NOMO-1 (cell line): Measurements from ENCODE around the gene TSACC.
A peak's percentile ranks its signal among the peaks of the same experiment; 100 is the strongest.

Source experiments
- DNase-seq, 2 experiments: peaks; one replicate each; lab custom pipeline; 2025; ENCODE audit not compliant: unreplicated experiment in 2 of 2; lab: John Stamatoyannopoulos, UW

The TSACC gene

GRCh38 chr1:156372876-156373275 is 34.5 kb downstream of the TSACC start:
- DNase-seq: no peak

- no peak for DNase-seq
These were observed 35.2 kb downstream of the TSACC start for GRCh38 chr1:156373546-156373945.

- DNase-seq: peak; percentile 20 to 78
These were observed 37.8 kb downstream of the TSACC start for GRCh38 chr1:156376146-156376545.

GRCh38 chr1:156376958-156377919 is 38.9 kb downstream of the TSACC start:
- DNase-seq: peak in 1 of 2 experiments; percentile 15

GRCh38 chr1:156378557-156378956 is 40.2 kb downstream of the TSACC start:
- DNase-seq: no peak

DNA sequence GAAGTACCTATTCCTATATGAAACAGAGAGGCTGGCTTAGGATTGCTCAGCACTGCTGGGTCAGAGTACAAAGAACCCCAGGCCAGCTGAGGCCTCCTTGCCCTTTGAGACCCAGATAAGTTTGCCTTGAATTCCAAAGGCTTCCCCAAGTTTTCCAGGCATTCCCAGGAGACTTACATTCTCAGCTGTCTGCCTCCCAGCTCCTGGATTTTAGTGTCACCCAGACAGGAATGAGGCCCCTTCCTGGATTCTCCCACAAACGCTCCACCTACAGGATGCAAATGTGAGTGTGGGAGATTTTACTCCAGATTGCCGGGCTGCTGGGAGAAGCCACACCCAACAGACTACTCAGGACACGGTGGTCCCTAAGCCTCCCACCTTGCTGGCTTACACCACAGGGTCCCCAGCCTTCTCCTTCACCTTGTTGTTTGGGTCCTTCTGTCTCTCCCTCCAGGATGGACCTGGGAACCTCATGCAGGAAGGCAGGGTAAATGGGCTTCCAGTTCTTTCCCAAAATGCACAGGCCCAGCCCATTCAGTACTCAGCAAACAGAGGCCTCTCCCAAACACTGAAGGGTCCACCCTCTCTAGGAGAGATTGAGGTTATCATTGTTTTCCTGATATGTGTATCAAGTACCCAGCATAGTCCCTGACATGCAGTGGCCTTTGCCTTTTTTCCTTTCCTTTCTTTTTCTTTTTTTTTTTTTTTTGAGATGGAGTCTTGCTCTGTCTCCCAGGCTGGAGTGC is 41.3 kb downstream of the TSACC start:
- no peak for DNase-seq

DNA sequence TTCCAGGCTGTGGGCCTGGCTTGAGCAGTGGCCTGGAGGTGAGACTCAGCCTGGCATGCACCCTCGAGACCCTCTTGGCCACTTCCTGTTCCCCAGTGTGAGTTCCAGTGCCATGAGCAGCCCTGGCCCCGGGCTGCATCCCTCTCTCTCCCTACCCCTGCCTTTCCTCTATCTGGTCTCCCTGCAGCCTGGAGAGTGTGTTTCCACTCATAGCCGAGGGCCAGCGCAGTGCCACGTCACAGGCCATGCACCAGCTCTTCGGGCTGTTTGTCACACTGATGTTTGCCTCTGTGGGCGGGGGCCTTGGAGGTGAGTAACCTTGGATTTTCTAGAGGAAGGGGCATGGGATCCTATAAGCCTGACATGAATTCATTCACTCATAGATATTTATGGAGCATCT is 44.2 kb downstream of the TSACC start:
- no peak for DNase-seq

DNA sequence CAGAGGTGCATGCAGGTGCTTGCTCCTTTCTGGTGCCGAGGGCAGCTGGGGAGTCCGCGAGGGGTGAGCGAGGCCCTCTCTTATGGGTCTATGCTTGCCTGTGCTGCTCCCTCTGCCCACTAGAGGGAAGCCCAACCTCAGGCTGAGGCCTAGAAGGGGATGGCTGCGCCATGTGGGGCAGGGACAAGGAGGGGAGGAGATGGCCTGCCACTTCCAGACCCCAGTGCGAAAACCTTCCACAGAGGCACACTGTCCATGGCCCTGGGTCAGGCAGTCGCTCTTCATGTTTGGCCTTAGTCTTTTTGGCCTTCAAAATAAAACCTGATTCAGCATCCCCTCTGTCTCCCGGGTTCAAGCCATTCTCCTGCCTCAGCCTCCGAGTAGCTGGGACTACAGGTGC is 44.7 kb downstream of the TSACC start:
- peak; percentile 32 to 38 for DNase-seq

DNA sequence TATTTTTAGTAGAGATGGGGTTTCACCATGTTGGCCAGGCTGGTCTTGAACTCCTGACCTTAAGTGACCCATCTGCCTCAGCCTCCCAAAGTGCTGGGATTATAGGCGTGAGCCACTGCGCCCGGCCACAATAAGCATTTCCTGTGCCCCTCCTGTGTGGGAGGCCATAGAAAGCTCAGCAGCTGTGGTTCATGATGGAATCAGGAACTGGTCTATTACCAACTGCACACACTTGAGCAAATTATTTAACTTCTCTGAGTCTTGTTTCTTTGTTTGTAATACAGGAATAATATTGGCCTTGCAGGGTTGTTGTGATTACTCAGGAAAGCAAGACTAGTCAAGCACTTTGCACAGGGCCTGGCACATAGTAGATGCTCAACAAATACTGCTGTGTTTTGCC is 45.7 kb downstream of the TSACC start:
- peak; percentile 24 to 60 for DNase-seq

- DNase-seq: no peak
These were observed 46.3 kb downstream of the TSACC start for GRCh38 chr1:156384658-156385057.

GRCh38 chr1:156385534-156386031 is 47.3 kb downstream of the TSACC start:
- DNase-seq: peak; percentile 21 to 67

DNA sequence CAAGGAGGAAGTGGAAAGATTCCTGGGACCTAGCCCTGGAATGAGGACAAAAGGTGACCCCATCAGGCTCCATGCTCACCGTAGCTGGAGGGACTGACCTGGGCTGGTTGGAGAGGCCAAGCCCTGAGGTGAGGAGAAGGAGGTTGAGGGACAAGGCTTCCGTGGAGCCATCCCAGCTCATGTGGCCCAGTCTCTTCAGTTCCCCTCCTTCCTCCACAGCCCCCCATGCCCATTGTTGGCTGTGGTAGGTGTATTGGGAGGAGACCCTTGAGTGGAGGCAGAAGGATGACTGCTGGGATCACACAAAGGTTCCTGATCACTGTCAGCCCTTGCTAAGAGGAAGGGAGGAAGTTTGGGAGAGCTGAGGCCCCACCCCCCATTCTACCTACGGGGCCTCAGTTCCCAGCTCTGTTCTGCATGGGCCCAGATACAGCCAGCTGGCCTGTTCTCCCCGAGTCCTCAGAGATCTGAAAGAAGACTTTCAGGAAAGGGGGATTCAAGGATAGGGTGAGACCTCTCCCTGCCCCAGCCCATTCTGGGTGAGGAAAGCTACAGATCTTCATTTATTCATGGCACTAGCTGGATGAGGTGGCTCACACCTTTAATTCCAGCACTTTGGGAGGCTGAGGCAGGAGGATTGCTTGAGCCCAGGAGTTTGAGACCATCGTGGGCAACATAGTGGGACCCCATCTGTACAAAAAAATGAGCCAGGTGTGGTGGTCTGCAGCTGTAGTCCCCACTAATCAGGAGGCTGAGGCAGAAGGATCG is 48.0 kb downstream of the TSACC start:
- no peak for DNase-seq

GRCh38 chr1:156386949-156387869 is 48.9 kb downstream of the TSACC start:
- DNase-seq: no peak

DNA sequence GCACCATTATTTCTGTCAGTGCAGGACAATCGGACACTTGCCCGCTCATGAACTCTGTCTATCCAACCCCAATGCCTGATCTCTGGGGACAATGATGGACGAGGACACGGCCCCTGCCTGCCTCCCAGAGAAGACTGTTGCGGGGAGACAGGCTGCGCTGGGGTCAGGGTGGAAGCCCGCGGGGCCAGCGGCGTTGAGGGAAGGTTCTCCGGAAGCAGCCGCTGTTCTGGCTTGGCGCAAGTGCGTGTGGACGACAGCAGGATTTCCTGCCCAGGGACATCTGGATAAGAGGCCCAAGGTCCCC is 49.5 kb downstream of the TSACC start:
- DNase-seq: no peak

GRCh38 chr1:156388174-156389137 is 50.1 kb downstream of the TSACC start:
- no peak for DNase-seq

DNA sequence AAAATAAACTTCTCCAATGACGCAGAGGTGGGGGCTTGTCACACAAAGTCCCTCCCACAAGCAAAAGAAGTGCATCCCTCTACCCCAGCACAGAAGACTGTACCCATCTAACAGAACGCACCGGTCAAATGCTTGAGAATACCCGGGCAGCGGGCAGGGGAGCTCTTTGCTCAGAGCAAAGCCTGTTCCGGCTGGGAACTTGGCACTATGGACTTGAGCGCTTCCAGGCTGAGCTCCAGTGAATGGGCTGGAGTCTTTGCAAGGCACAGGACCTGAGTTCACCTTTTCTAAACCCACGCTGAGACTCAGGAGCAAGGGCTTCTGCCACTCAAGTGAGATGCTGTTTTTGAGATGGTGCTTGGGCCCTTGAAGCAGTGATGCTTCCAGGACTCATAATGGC is 51.0 kb downstream of the TSACC start:
- no peak for DNase-seq

DNA sequence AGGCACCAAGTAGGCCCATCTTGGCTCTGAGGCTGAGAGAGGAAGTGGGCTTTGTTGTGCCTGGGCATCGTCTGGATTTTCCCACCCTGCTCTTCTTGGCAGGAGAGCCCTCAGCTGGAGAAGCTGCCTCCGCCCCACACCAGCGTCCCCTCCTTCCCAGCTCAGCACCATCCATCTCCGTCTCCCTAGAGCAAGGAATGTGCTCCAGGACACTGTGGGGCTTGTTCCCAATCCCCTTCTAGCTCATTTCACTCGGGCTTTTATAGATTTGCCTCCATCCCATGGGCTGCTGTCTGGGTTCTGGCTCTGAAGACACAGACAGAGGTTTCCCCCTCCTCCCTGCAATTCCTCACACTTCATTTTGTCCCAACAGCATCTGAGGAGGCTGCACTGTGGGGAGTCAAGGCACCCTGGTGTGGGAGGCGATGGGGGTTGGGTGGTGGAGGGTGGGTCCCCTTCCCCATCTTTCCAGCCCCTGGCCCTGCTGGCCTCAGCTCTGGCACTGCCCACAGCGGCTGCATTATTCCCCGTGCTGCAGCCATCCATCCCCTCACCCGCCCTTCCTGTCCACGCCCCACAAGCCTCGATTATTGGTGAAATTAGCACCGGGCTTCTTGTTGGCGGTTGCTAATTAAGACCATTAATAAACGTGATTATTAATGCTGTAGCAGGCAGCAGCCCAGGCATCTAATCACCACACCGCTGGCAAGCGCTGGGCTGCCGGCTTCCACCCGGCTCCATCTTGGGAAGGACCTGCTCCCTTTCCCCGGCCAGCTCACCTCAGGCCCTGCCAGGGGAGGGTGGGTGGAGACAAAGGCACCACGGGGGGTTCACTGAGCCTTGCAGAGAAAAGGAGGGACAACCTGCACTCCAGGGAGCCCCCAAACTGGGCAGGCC is 52.4 kb downstream of the TSACC start:
- DNase-seq: no peak

- DNase-seq: no peak
These were observed 53.0 kb downstream of the TSACC start for GRCh38 chr1:156391366-156391677.
